GM23338 (cell line): Measurements from ENCODE around the gene MCC. TPM values are rescaled to one million over a fixed set of nuclear protein-coding genes. Genes with fewer than 3 reads are reported as not detected.
A peak's percentile ranks its signal among the peaks of the same experiment; 100 is the strongest.

Experiments used
- ATAC-seq: fragments of 200-7000 bp; cut with Tn5 transposase; 3 replicates; pipeline ENCODE4 v1.9.1; 2020
- DNase-seq: peaks from one replicate; pipeline ENCODE4 v3.0.0-alpha.2; 2015; ENCODE audit warnings: low spot score
- H2AFZ ChIP-seq: fragments of 200-600 bp; sonication (generic); 2 replicates; pipeline ENCODE4 v1.8.0; 2016; ENCODE audit warnings: antibody characterized with exemption, mild to moderate bottlenecking, moderate library complexity
- H3F3A ChIP-seq: fragments of 200-600 bp; sonication (generic); replicated peaks from 2 replicates; pipeline ENCODE4 v1.8.0; 2017; ENCODE audit warnings: antibody characterized with exemption, mixed run types, low read depth
- H3K27ac ChIP-seq: fragments of 200-600 bp; sonication (generic); 2 replicates; pipeline ENCODE4 v1.6.1; 2016; ENCODE audit warnings: low read depth
- H3K27me3 ChIP-seq: fragments of 200-600 bp; sonication (generic); 2 replicates; pipeline ENCODE4 v1.8.0; 2016; ENCODE audit warnings: mild to moderate bottlenecking, mixed run types, moderate library complexity; ENCODE audit not compliant: insufficient read depth
- H3K36me3 ChIP-seq: fragments of 200-600 bp; sonication (generic); 2 replicates; pipeline ENCODE4 v1.8.0; 2016; ENCODE audit warnings: mild to moderate bottlenecking; ENCODE audit not compliant: insufficient read depth
- H3K4me1 ChIP-seq: fragments of 200-600 bp; sonication (generic); 2 replicates; pipeline ENCODE4 v1.8.0; 2016; ENCODE audit warnings: mild to moderate bottlenecking, moderate library complexity; ENCODE audit not compliant: insufficient read depth
- H3K4me2 ChIP-seq: fragments of 200-600 bp; sonication (generic); 2 replicates; pipeline ENCODE4 v1.7.1; 2017; ENCODE audit warnings: mixed run types
- H3K4me3 ChIP-seq: fragments of 200-600 bp; sonication (generic); 2 replicates; pipeline ENCODE4 v1.6.1; 2016; ENCODE audit warnings: mixed run types
- H3K79me2 ChIP-seq: fragments of 200-600 bp; sonication (generic); replicated peaks from 2 replicates; pipeline ENCODE4 v1.8.0; 2017; ENCODE audit warnings: mild to moderate bottlenecking; ENCODE audit not compliant: insufficient read depth
- H3K9me2 ChIP-seq: fragments of 200-600 bp; sonication (generic); 2 replicates; pipeline ENCODE4 v1.8.0; 2017; ENCODE audit not compliant: insufficient read depth
- H4K20me1 ChIP-seq: fragments of 200-600 bp; sonication (generic); replicated peaks from 2 replicates; pipeline ENCODE4 v1.8.0; 2017; ENCODE audit warnings: mild to moderate bottlenecking; ENCODE audit not compliant: insufficient read depth
- H3K27ac Mint-ChIP-seq: 2 replicates; pipeline ENCODE4 v1.8.0; 2020; ENCODE audit warnings: inconsistent platforms, mild to moderate bottlenecking, moderate library complexity, mixed read lengths
- H3K27me3 Mint-ChIP-seq: 3 replicates; pipeline ENCODE4 v1.8.0; 2022; ENCODE audit warnings: low read depth, mild to moderate bottlenecking, moderate library complexity, mixed read lengths, inconsistent platforms; ENCODE audit not compliant: insufficient read depth, poor library complexity
- H3K36me3 Mint-ChIP-seq: 3 replicates; pipeline ENCODE4 v1.8.0; 2021; ENCODE audit warnings: low read depth, mild to moderate bottlenecking, inconsistent platforms, moderate library complexity, mixed read lengths
- H3K4me1 Mint-ChIP-seq: 3 replicates; pipeline ENCODE4 v1.8.0; 2020; ENCODE audit warnings: mild to moderate bottlenecking, inconsistent platforms, mixed read lengths
- H3K4me3 Mint-ChIP-seq: 3 replicates; pipeline ENCODE4 v1.8.0; 2021; ENCODE audit warnings: moderate library complexity, mild to moderate bottlenecking, inconsistent platforms, mixed read lengths
- H3K9me3 Mint-ChIP-seq: 3 replicates; pipeline ENCODE4 v1.8.0; 2020; ENCODE audit warnings: moderate library complexity, mild to moderate bottlenecking, inconsistent platforms, mixed read lengths
- EZH2 ChIP-seq: fragments of 200-600 bp; sonication (generic); IDR thresholded peaks from one replicate; pipeline ENCODE4 v1.8.0; 2017; ENCODE audit warnings: antibody characterized with exemption, mild to moderate bottlenecking, low read depth; ENCODE audit not compliant: unreplicated experiment
- EZH2phosphoT487 ChIP-seq: fragments of 200-600 bp; sonication (generic); IDR thresholded peaks from one replicate; pipeline ENCODE4 v1.8.1; 2018; ENCODE audit warnings: antibody characterized with exemption; ENCODE audit not compliant: unreplicated experiment
- JUNB ChIP-seq: IDR thresholded peaks from one replicate; pipeline ENCODE4 v1.6.1; 2016; ENCODE audit warnings: antibody characterized with exemption; ENCODE audit not compliant: unreplicated experiment
- NANOG ChIP-seq: IDR thresholded peaks from 2 replicates; pipeline ENCODE4 v1.6.1; 2016; ENCODE audit warnings: antibody characterized with exemption, borderline replicate concordance
- POLR2AphosphoS5 ChIP-seq: IDR thresholded peaks from 2 replicates; pipeline ENCODE4 v1.6.1; 2016; ENCODE audit warnings: antibody characterized with exemption, low read depth
- STAT1 ChIP-seq: IDR thresholded peaks from one replicate; pipeline ENCODE4 v1.6.1; 2016; ENCODE audit warnings: antibody characterized with exemption; ENCODE audit not compliant: unreplicated experiment
- ZNF114 ChIP-seq: fragments of 250-450 bp; sonication (Bioruptor Pico); IDR thresholded peaks from 2 replicates; pipeline ENCODE4 v1.5.0; 2020; ENCODE audit warnings: mild to moderate bottlenecking, moderate library complexity
- polyA plus RNA-seq: library from polyadenylated mRNA; unstranded; fragments of >200 nt; fragmentation: Nextera tagmentation; extraction: Ambion mirVana; gene quantifications from 2 replicates; pipeline ENCODE4 v1.2.1, GENCODE V29; 2016
- total RNA-seq: library from RNA; depleted of rRNA; stranded (reverse); fragments of >200 nt; shearing (Covaris generic); gene quantifications from 2 replicates; pipeline ENCODE4 v1.2.3, GENCODE V29; 2014
- TF ChIP-seq, protein P1 (sequence below), 2 experiments: fragments of 200-600 bp in 1 of 2; sonication (generic) in 1 of 2; conservative IDR thresholded peaks; 2 replicates each; pipeline versions ENCODE4 v1.5.1 to v1.6.1; 2016 to 2017; ENCODE audit warnings: antibody characterized with exemption in 2 of 2, low read depth in 2 of 2, mild to moderate bottlenecking in 2 of 2, moderate library complexity in 1 of 2
- TF ChIP-seq, protein P2 (sequence below): IDR thresholded peaks from one replicate; pipeline ENCODE4 v1.6.1; 2018; ENCODE audit warnings: antibody characterized with exemption; ENCODE audit not compliant: unreplicated experiment
- TF ChIP-seq, protein P3 (sequence below): fragments of 250-450 bp; sonication (Bioruptor Pico); IDR thresholded peaks from 2 replicates; pipeline ENCODE4 v1.5.0; 2020; ENCODE audit warnings: mild to moderate bottlenecking, moderate library complexity

Gene MCC
- total and polyA plus RNA-seq, 2 experiments from 2014 or later = 3.8 to 10.1 TPM

DNA sequence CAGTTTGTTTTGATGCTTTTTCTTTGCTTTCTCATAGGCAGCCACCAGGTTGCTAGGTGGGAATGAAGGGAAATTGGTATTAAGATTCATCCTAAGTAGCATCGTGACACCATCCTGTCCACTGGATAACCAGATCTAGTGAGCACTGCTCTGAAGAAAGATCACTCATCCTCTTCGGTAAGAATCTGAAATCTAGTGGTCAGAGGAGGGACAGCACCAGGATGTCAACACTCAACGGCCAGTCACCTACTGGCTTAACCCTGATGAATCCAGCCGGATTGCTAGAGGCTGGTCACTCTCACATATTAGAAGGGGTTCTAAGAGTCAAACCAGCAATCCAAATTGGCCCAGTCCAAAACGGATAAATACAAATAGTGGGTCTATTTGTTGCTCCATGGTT is 460.8 kb downstream of the MCC start:
- no peaks in the 10 kb centered on the region; the same call in 1 of the 2 replicates for H3K79me2 ChIP-seq
- no peak overlapping the region for H3K4me3 Mint-ChIP-seq
- H3K27me3 ChIP-seq = no peaks in the 10 kb centered on the region
- H3K4me1 Mint-ChIP-seq = peaks cover 24% of the 10 kb centered on the region
- ATAC-seq (no peak), DNase-seq (peak; percentile 20)
- no peaks in the 10 kb centered on the region for H3F3A ChIP-seq
- peaks cover 3% of the 10 kb centered on the region; the same call in 1 of the 2 replicates for H3K9me2 ChIP-seq
- H3K36me3 ChIP-seq = no peaks in the 10 kb centered on the region
- no peaks in the 10 kb centered on the region for H3K9me3 Mint-ChIP-seq
- no peaks in the 10 kb centered on the region; the same call in 1 of the 2 replicates for H4K20me1 ChIP-seq
- peaks cover 48% of the 10 kb centered on the region for H3K36me3 Mint-ChIP-seq
- peaks cover 10% of the 10 kb centered on the region for H3K27me3 Mint-ChIP-seq
- no peak overlapping the region for H3K4me2 ChIP-seq
- H2AFZ ChIP-seq = no peak overlapping the region
- H3K4me3 ChIP-seq = no peak overlapping the region
- peaks cover 22% of the 10 kb centered on the region for H3K4me1 ChIP-seq
- TF ChIP-seq POLR2AphosphoS5 = no peak
- TF ChIP-seq, protein P1, sequence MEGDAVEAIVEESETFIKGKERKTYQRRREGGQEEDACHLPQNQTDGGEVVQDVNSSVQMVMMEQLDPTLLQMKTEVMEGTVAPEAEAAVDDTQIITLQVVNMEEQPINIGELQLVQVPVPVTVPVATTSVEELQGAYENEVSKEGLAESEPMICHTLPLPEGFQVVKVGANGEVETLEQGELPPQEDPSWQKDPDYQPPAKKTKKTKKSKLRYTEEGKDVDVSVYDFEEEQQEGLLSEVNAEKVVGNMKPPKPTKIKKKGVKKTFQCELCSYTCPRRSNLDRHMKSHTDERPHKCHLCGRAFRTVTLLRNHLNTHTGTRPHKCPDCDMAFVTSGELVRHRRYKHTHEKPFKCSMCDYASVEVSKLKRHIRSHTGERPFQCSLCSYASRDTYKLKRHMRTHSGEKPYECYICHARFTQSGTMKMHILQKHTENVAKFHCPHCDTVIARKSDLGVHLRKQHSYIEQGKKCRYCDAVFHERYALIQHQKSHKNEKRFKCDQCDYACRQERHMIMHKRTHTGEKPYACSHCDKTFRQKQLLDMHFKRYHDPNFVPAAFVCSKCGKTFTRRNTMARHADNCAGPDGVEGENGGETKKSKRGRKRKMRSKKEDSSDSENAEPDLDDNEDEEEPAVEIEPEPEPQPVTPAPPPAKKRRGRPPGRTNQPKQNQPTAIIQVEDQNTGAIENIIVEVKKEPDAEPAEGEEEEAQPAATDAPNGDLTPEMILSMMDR (conservative IDR thresholded peaks at IDR 0.05; ENCODE audit: low read depth in 2 of 2) = 0 out of 4 replicates have a peak, but pooled peaks of 1 of the 2 experiments have one; percentile 6
- no peak for TF ChIP-seq JUNB
- no peak overlapping the region for H3K27ac Mint-ChIP-seq
- H3K27ac ChIP-seq = no peak overlapping the region

DNA sequence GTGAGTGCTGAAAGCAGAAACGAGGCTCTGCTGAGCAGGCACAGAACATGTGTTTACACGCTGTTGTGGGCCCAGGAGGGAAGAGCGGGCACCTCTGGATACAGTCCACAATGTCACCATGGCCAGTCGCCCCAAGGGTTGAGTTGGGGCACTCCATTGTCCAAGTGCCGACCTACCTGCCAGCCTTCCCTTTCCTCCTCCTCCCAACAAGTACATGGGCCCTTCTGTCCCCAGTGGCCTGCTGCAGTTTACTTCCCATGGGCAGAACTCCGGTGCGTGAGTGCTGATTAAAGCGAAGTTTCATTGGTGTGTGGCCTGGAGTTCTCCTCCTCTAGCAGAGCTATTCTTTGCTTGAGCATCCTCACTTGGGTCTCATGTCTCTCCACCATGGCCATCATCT is 461.2 kb downstream of the MCC start:
- H3K4me1 ChIP-seq = peaks cover 26% of the 10 kb centered on the region
- H3K27ac ChIP-seq = no peak overlapping the region
- no peak overlapping the region for H2AFZ ChIP-seq
- H3K9me2 ChIP-seq = peaks cover 3% of the 10 kb centered on the region; the same call in 1 of the 2 replicates
- no peaks in the 10 kb centered on the region; the same call in 1 of the 2 replicates for H3K79me2 ChIP-seq
- Mint-ChIP-seq H3K36me3 (peaks cover 48% of the 10 kb centered on the region), H3K9me3 (no peaks in the 10 kb centered on the region), H3K4me3 (no peak overlapping the region), H3K27me3 (peaks cover 10% of the 10 kb centered on the region), H3K27ac (no peak overlapping the region), H3K4me1 (peaks cover 27% of the 10 kb centered on the region)
- H3F3A ChIP-seq = no peaks in the 10 kb centered on the region
- no peaks in the 10 kb centered on the region; the same call in 1 of the 2 replicates for H4K20me1 ChIP-seq
- H3K36me3 ChIP-seq = no peaks in the 10 kb centered on the region
- DNase-seq (no peak), ATAC-seq (no peak)
- H3K4me2 ChIP-seq = no peak overlapping the region
- no peaks in the 10 kb centered on the region for H3K27me3 ChIP-seq
- no peak overlapping the region for H3K4me3 ChIP-seq
- TF ChIP-seq STAT1 (no peak), ZNF114 (CRISPR knock-in tag) (no peak), EZH2 (no peak), NANOG (no peak), EZH2phosphoT487 (no peak)
- TF ChIP-seq, protein P2, sequence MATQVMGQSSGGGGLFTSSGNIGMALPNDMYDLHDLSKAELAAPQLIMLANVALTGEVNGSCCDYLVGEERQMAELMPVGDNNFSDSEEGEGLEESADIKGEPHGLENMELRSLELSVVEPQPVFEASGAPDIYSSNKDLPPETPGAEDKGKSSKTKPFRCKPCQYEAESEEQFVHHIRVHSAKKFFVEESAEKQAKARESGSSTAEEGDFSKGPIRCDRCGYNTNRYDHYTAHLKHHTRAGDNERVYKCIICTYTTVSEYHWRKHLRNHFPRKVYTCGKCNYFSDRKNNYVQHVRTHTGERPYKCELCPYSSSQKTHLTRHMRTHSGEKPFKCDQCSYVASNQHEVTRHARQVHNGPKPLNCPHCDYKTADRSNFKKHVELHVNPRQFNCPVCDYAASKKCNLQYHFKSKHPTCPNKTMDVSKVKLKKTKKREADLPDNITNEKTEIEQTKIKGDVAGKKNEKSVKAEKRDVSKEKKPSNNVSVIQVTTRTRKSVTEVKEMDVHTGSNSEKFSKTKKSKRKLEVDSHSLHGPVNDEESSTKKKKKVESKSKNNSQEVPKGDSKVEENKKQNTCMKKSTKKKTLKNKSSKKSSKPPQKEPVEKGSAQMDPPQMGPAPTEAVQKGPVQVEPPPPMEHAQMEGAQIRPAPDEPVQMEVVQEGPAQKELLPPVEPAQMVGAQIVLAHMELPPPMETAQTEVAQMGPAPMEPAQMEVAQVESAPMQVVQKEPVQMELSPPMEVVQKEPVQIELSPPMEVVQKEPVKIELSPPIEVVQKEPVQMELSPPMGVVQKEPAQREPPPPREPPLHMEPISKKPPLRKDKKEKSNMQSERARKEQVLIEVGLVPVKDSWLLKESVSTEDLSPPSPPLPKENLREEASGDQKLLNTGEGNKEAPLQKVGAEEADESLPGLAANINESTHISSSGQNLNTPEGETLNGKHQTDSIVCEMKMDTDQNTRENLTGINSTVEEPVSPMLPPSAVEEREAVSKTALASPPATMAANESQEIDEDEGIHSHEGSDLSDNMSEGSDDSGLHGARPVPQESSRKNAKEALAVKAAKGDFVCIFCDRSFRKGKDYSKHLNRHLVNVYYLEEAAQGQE = no peak
- TF ChIP-seq, protein P3, sequence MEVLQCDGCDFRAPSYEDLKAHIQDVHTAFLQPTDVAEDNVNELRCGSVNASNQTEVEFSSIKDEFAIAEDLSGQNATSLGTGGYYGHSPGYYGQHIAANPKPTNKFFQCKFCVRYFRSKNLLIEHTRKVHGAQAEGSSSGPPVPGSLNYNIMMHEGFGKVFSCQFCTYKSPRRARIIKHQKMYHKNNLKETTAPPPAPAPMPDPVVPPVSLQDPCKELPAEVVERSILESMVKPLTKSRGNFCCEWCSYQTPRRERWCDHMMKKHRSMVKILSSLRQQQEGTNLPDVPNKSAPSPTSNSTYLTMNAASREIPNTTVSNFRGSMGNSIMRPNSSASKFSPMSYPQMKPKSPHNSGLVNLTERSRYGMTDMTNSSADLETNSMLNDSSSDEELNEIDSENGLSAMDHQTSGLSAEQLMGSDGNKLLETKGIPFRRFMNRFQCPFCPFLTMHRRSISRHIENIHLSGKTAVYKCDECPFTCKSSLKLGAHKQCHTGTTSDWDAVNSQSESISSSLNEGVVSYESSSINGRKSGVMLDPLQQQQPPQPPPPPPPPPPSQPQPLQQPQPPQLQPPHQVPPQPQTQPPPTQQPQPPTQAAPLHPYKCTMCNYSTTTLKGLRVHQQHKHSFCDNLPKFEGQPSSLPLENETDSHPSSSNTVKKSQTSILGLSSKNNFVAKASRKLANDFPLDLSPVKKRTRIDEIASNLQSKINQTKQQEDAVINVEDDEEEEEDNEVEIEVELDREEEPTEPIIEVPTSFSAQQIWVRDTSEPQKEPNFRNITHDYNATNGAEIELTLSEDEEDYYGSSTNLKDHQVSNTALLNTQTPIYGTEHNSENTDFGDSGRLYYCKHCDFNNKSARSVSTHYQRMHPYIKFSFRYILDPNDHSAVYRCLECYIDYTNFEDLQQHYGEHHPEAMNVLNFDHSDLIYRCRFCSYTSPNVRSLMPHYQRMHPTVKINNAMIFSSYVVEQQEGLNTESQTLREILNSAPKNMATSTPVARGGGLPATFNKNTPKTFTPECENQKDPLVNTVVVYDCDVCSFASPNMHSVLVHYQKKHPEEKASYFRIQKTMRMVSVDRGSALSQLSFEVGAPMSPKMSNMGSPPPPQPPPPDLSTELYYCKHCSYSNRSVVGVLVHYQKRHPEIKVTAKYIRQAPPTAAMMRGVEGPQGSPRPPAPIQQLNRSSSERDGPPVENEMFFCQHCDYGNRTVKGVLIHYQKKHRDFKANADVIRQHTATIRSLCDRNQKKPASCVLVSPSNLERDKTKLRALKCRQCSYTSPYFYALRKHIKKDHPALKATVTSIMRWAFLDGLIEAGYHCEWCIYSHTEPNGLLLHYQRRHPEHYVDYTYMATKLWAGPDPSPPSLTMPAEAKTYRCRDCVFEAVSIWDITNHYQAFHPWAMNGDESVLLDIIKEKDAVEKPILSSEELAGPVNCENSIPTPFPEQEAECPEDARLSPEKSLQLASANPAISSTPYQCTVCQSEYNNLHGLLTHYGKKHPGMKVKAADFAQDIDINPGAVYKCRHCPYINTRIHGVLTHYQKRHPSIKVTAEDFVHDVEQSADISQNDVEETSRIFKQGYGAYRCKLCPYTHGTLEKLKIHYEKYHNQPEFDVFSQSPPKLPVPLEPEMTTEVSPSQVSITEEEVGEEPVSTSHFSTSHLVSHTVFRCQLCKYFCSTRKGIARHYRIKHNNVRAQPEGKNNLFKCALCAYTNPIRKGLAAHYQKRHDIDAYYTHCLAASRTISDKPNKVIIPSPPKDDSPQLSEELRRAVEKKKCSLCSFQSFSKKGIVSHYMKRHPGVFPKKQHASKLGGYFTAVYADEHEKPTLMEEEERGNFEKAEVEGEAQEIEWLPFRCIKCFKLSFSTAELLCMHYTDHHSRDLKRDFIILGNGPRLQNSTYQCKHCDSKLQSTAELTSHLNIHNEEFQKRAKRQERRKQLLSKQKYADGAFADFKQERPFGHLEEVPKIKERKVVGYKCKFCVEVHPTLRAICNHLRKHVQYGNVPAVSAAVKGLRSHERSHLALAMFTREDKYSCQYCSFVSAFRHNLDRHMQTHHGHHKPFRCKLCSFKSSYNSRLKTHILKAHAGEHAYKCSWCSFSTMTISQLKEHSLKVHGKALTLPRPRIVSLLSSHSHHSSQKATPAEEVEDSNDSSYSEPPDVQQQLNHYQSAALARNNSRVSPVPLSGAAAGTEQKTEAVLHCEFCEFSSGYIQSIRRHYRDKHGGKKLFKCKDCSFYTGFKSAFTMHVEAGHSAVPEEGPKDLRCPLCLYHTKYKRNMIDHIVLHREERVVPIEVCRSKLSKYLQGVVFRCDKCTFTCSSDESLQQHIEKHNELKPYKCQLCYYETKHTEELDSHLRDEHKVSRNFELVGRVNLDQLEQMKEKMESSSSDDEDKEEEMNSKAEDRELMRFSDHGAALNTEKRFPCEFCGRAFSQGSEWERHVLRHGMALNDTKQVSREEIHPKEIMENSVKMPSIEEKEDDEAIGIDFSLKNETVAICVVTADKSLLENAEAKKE (CRISPR knock-in tag) = no peak
